NCI-H1105 treated with DMSO at 0.1 percent for 48 hours (cell line): ENCODE results near the gene C22orf31.

ENCODE experiments used
- DNase-seq: peaks from one replicate; lab custom pipeline; 2025; lab: John Stamatoyannopoulos, UW

C22orf31 gene

GRCh38 chr22:29029202-29030000 is 32.2 kb downstream of the C22orf31 start:
- no peak for DNase-seq

- DNase-seq = no peak
Observed at GRCh38 chr22:29028468-29028867, 33.2 kb downstream of the C22orf31 start.

- DNase-seq = no peak
Observed at GRCh38 chr22:29026579-29026978, 35.1 kb downstream of the C22orf31 start.

- DNase-seq = no peak
Observed at GRCh38 chr22:29023172-29023796, 38.3 kb downstream of the C22orf31 start.

- no peak for DNase-seq
Observed at GRCh38 chr22:29022101-29022817, 39.4 kb downstream of the C22orf31 start.

GRCh38 chr22:29018293-29019189 is 43.1 kb downstream of the C22orf31 start:
- DNase-seq = no peak

GRCh38 chr22:29016067-29016938 is 45.3 kb downstream of the C22orf31 start:
- no peak for DNase-seq

- DNase-seq = no peak
Observed at GRCh38 chr22:29014773-29015172, 46.9 kb downstream of the C22orf31 start.

GRCh38 chr22:29014293-29014692 is 47.3 kb downstream of the C22orf31 start:
- DNase-seq = no peak

GRCh38 chr22:29012952-29013351 is 48.7 kb downstream of the C22orf31 start:
- no peak for DNase-seq

- no peak for DNase-seq
Observed at GRCh38 chr22:29012101-29012433, 49.6 kb downstream of the C22orf31 start.

- DNase-seq = peak; percentile 38
Observed at GRCh38 chr22:29011240-29012100, 50.2 kb downstream of the C22orf31 start.

GRCh38 chr22:29009148-29009547 is 52.5 kb downstream of the C22orf31 start:
- no peak for DNase-seq
